Natural killer cell (primary cell): ENCODE results near the gene FGF12. TPM values are rescaled to one million over a fixed set of nuclear protein-coding genes. Genes with fewer than 3 reads are reported as not detected.

Experiments used
- ATAC-seq, 3 donors: fragments of 150-1000 bp in 2 of 3; fragments of 200-7000 bp in 1 of 3; cut with Tn5 transposase; 1 replicate in 1 of 3; 2 replicates in 2 of 3; pipeline ENCODE4 v1.10.0; 2021; ENCODE audit warnings: mild to moderate bottlenecking in 2 of 3, moderate library complexity in 2 of 3
- DNase-seq, 2 donors: peaks; one replicate each; pipeline versions ENCODE4 v3.0.0 to v3.0.0-alpha.2; 2013 to 2021; ENCODE audit warnings: mixed read lengths in 1 of 2
- H3K27ac ChIP-seq: one replicate; pipeline ENCODE4 v1.5.1; 2013; ENCODE audit warnings: mild to moderate bottlenecking, low read length
- H3K27me3 ChIP-seq: one replicate; pipeline ENCODE4 v1.6.1; 2013; ENCODE audit warnings: low read length; ENCODE audit not compliant: control insufficient read depth, insufficient read depth
- H3K36me3 ChIP-seq: one replicate; pipeline ENCODE4 v1.6.1; 2013; ENCODE audit warnings: low read length; ENCODE audit not compliant: control insufficient read depth, insufficient read depth
- H3K4me1 ChIP-seq: one replicate; pipeline ENCODE4 v1.6.1; 2013; ENCODE audit warnings: low read length; ENCODE audit not compliant: control insufficient read depth, insufficient read depth
- H3K4me3 ChIP-seq: one replicate; pipeline ENCODE4 v1.5.1; 2013; ENCODE audit warnings: low read length
- H3K9me3 ChIP-seq: one replicate; pipeline ENCODE4 v1.6.1; 2013; ENCODE audit warnings: low read length; ENCODE audit not compliant: control insufficient read depth, insufficient read depth
- H3K27ac Mint-ChIP-seq, 2 donors: one replicate each; pipeline ENCODE4 v1.8.0; 2022; ENCODE audit warnings: mild to moderate bottlenecking in 2 of 2, mixed read lengths in 2 of 2, moderate library complexity in 1 of 2
- H3K27me3 Mint-ChIP-seq, 2 donors: one replicate each; pipeline ENCODE4 v1.8.0; 2022; ENCODE audit warnings: low read depth in 2 of 2, mixed read lengths in 2 of 2
- H3K36me3 Mint-ChIP-seq: one replicate; pipeline ENCODE4 v1.8.0; 2022; ENCODE audit warnings: mixed read lengths
- H3K4me1 Mint-ChIP-seq, 2 donors: one replicate each; pipeline ENCODE4 v1.8.0; 2022; ENCODE audit warnings: mixed read lengths in 2 of 2
- H3K4me3 Mint-ChIP-seq: one replicate; pipeline ENCODE4 v1.8.0; 2022; ENCODE audit warnings: mild to moderate bottlenecking, moderate library complexity, mixed read lengths
- H3K9me3 Mint-ChIP-seq, 2 donors: one replicate each; pipeline ENCODE4 v1.8.0; 2022; ENCODE audit warnings: mixed read lengths in 2 of 2
- WGBS: methylation state at CpG from one replicate; pipeline ENCODE4 v1.1.7; 2013; ENCODE audit warnings: missing lambda C conversion rate; ENCODE audit not compliant: insufficient coverage; 5-methylcytosine and 5-hydroxymethylcytosine counted together
- intact Hi-C: fragments of 100-400 bp; cut with micrococcal nuclease; formaldehyde crosslinking; loops from one replicate; pipeline ENCODE4 v1.14.2; 2022
- total RNA-seq, 4 donors: library from RNA; stranded (reverse); fragments of 120-200 nt in 1 of 4; gene quantifications; one replicate each; pipeline versions ENCODE4 v1.2.3 to v1.2.4, GENCODE V29; 2013 to 2022
- TF ChIP-seq, protein P1 (sequence below): fragments of 200-600 bp; IDR thresholded peaks from one replicate; pipeline ENCODE4 v1.8.0; 2022; ENCODE audit warnings: antibody characterized with exemption

The FGF12 gene
- total RNA-seq, 3 donors from 2014 or later (not counting 1 experiment from before 2014, with no cell fraction given): not detected

DNA sequence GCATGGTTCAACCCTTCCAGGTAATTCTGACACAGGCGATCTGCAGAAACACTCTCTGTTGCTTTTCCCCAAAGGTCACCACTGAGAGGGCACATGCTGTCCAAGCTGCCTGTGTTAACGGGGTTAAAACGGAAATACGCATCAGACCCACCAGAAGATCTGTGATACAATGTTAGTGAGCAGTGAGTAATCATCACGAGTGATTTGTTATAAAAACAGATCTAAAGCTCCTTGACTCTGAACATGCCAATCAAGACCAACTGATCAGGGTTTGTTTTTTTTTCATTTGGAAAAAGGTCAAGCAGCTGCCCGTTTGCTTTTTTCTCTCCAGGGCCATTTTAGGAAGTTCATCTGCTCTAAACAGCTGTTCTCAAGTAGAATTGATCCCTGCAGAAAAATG, 43.2 kb downstream of the FGF12 start:
- Mint-ChIP-seq H3K27me3 (no peaks in the 10 kb centered on the region), H3K36me3 (no peaks in the 10 kb centered on the region), H3K9me3 (peaks cover 9 to 13% of the 10 kb centered on the region in 2 donors), H3K4me3 (no peak overlapping the region), H3K27ac (no peak overlapping the region), H3K4me1 (no peaks in the 10 kb centered on the region)
- DNase-seq: no peak
- TF ChIP-seq, protein P1, sequence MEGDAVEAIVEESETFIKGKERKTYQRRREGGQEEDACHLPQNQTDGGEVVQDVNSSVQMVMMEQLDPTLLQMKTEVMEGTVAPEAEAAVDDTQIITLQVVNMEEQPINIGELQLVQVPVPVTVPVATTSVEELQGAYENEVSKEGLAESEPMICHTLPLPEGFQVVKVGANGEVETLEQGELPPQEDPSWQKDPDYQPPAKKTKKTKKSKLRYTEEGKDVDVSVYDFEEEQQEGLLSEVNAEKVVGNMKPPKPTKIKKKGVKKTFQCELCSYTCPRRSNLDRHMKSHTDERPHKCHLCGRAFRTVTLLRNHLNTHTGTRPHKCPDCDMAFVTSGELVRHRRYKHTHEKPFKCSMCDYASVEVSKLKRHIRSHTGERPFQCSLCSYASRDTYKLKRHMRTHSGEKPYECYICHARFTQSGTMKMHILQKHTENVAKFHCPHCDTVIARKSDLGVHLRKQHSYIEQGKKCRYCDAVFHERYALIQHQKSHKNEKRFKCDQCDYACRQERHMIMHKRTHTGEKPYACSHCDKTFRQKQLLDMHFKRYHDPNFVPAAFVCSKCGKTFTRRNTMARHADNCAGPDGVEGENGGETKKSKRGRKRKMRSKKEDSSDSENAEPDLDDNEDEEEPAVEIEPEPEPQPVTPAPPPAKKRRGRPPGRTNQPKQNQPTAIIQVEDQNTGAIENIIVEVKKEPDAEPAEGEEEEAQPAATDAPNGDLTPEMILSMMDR: no peak
- intact Hi-C loops: no loop called here
- Histone ChIP-seq H3K4me1 (no peaks in the 10 kb centered on the region), H3K4me3 (no peak overlapping the region), H3K27me3 (no peaks in the 10 kb centered on the region), H3K9me3 (peaks cover 12% of the 10 kb centered on the region), H3K36me3 (no peaks in the 10 kb centered on the region), H3K27ac (no peak overlapping the region)
- no peak for ATAC-seq
- 85% methylated on average over 6 of the region's 6 CpGs for WGBS

DNA sequence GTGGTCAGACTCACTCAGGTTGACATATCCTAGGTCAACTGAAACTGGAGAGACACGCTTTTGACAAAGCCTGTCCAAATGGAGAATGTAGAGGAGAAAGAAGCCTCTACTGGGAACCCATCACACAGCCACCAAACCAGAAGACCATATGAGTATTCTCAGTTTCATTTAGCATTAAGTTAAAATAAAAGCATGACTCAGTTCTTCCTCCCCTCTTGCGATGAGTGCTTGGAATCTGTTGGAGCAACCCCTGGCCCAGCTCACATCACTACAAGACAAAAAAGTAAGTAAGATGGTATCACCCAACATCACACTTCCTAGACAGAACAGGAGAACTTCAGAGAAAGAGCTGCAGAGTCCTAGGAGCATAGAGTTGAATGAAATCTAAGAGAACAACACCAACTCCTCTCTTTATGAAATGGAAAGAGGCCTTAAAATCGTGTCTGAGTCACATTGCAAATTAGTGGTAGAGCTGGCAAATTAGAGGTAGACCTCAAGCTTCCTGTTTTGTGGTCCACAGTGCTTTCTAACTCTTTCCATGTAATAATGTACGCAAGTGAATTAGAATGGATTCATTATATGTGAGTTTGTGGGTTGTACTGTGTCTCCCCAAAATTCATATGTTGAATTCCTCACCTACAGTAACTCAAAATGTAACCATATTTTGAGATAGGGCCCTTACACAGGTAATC, 51.2 kb downstream of the FGF12 start:
- no peak for ATAC-seq
- 33% methylated on average over 2 of the region's 4 CpGs for WGBS
- no peak overlapping the region for H3K4me3 Mint-ChIP-seq
- H3K9me3 ChIP-seq: peaks cover 4% of the 10 kb centered on the region
- H3K27me3 ChIP-seq: no peaks in the 10 kb centered on the region
- DNase-seq: no peak
- H3K27ac Mint-ChIP-seq: no peak overlapping the region
- H3K27ac ChIP-seq: no peak overlapping the region
- H3K4me3 ChIP-seq: no peak overlapping the region
- TF ChIP-seq, protein P1: no peak
- intact Hi-C loops: no loop called here
- no peaks in the 10 kb centered on the region for H3K36me3 Mint-ChIP-seq
- peaks cover 8 to 11% of the 10 kb centered on the region in 2 donors for H3K9me3 Mint-ChIP-seq
- H3K4me1 ChIP-seq: no peaks in the 10 kb centered on the region
- H3K27me3 Mint-ChIP-seq: no peaks in the 10 kb centered on the region
- no peaks in the 10 kb centered on the region for H3K36me3 ChIP-seq
- no peaks in the 10 kb centered on the region for H3K4me1 Mint-ChIP-seq

GRCh38 chr3:192655628-192656027, 71.7 kb downstream of the FGF12 start:
- WGBS: 81% methylated on average over 6 of the region's 6 CpGs
- H3K36me3 Mint-ChIP-seq: no peaks in the 10 kb centered on the region
- TF ChIP-seq, protein P1: no peak
- Histone ChIP-seq H3K9me3 (no peaks in the 10 kb centered on the region), H3K4me1 (no peaks in the 10 kb centered on the region), H3K36me3 (no peaks in the 10 kb centered on the region), H3K4me3 (no peak overlapping the region), H3K27ac (no peak overlapping the region), H3K27me3 (no peaks in the 10 kb centered on the region)
- H3K9me3 Mint-ChIP-seq: peaks cover 5 to 6% of the 10 kb centered on the region in 2 donors
- H3K27ac Mint-ChIP-seq: no peak overlapping the region
- ATAC-seq: no peak
- intact Hi-C loops: no loop called here
- no peak for DNase-seq
- no peaks in the 10 kb centered on the region for H3K4me1 Mint-ChIP-seq
- no peaks in the 10 kb centered on the region for H3K27me3 Mint-ChIP-seq
- no peak overlapping the region for H3K4me3 Mint-ChIP-seq

DNA sequence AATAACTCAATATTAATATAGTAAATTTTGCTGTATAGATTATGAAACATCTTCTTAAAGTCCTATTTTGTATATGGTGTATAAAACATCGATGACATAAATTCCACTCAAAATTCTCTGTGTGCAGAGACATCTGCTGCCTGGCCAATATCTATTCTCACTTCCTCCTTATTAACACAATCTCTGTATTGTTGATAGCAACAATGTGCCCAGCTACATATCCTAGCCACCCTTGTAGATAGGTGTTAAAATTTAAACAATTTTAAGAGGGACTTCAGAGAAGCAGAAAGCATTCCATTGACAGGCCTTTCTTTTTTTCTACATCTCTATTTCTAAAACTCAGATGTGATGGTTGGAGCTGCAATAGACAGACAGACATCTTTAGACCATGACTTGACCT, 72.3 kb downstream of the FGF12 start:
- Mint-ChIP-seq H3K27me3 (no peaks in the 10 kb centered on the region), H3K9me3 (peaks cover 6 to 9% of the 10 kb centered on the region in 2 donors), H3K36me3 (no peaks in the 10 kb centered on the region), H3K27ac (no peak overlapping the region), H3K4me1 (no peaks in the 10 kb centered on the region), H3K4me3 (no peak overlapping the region)
- intact Hi-C loops: no loop called here
- H3K4me1 ChIP-seq: no peaks in the 10 kb centered on the region
- H3K36me3 ChIP-seq: no peaks in the 10 kb centered on the region
- ATAC-seq: no peak
- H3K9me3 ChIP-seq: no peaks in the 10 kb centered on the region
- no peak for DNase-seq
- no peak overlapping the region for H3K27ac ChIP-seq
- no peaks in the 10 kb centered on the region for H3K27me3 ChIP-seq
- no CpG with 5 or more reads among the region's 1 CpG for WGBS
- TF ChIP-seq, protein P1: no peak
- H3K4me3 ChIP-seq: no peak overlapping the region
